GM19468 (cell line): ENCODE measurements around the gene UROC1.
A peak's percentile ranks its signal among the peaks of the same experiment; 100 is the strongest.

Experiments
- ATAC-seq: cut with Tn5 transposase; IDR thresholded peaks from one replicate; pipeline ENCODE4 v1.9.1; 2021; ENCODE audit warnings: mild to moderate bottlenecking, moderate library complexity, moderate number of reproducible peaks; ENCODE audit not compliant: unreplicated experiment; ENCODE audit errors: extremely low read depth

The UROC1 gene

GRCh38 chr3:126484662-126485061, 32.9 kb downstream of the UROC1 start:
- no peak for ATAC-seq

GRCh38 chr3:126484148-126484547, 33.4 kb downstream of the UROC1 start:
- no peak for ATAC-seq

GRCh38 chr3:126483321-126483761, 34.2 kb downstream of the UROC1 start:
- ATAC-seq, result no peak

GRCh38 chr3:126482503-126483255, 34.9 kb downstream of the UROC1 start:
- ATAC-seq, result no peak

- no peak for ATAC-seq
These were observed 35.6 kb downstream of the UROC1 start for GRCh38 chr3:126481808-126482502.

- ATAC-seq, result no peak
These were observed 36.7 kb downstream of the UROC1 start for GRCh38 chr3:126480861-126481260.

- ATAC-seq, result no peak
These were observed 37.4 kb downstream of the UROC1 start for GRCh38 chr3:126480206-126480605.

GRCh38 chr3:126479642-126480041, 37.9 kb downstream of the UROC1 start:
- ATAC-seq, result no peak

GRCh38 chr3:126478581-126479310, 38.8 kb downstream of the UROC1 start:
- ATAC-seq, result no peak

GRCh38 chr3:126477061-126477380, 40.6 kb downstream of the UROC1 start:
- ATAC-seq, result no peak

- ATAC-seq, result peak; percentile 4
These were observed 41.2 kb downstream of the UROC1 start for GRCh38 chr3:126476166-126477060.

GRCh38 chr3:126475413-126476114, 42.0 kb downstream of the UROC1 start, which contains the start of gene ZXDC:
ZXDC (minus strand) TSS chr3:126475891; CDS start chr3:126475865, 26 bp downstream.
- peak; percentile 81 for ATAC-seq

- peak; percentile 9 for ATAC-seq
These were observed 42.8 kb downstream of the UROC1 start for GRCh38 chr3:126474498-126475412.

- no peak for ATAC-seq
These were observed 44.0 kb downstream of the UROC1 start for GRCh38 chr3:126473292-126474168.

- ATAC-seq, result no peak
These were observed 45.1 kb downstream of the UROC1 start for GRCh38 chr3:126472277-126473006.

- no peak for ATAC-seq
These were observed 48.1 kb downstream of the UROC1 start for GRCh38 chr3:126469479-126469878.
